ENCODE results near the gene KIDINS220.

Gene KIDINS220

DNA sequence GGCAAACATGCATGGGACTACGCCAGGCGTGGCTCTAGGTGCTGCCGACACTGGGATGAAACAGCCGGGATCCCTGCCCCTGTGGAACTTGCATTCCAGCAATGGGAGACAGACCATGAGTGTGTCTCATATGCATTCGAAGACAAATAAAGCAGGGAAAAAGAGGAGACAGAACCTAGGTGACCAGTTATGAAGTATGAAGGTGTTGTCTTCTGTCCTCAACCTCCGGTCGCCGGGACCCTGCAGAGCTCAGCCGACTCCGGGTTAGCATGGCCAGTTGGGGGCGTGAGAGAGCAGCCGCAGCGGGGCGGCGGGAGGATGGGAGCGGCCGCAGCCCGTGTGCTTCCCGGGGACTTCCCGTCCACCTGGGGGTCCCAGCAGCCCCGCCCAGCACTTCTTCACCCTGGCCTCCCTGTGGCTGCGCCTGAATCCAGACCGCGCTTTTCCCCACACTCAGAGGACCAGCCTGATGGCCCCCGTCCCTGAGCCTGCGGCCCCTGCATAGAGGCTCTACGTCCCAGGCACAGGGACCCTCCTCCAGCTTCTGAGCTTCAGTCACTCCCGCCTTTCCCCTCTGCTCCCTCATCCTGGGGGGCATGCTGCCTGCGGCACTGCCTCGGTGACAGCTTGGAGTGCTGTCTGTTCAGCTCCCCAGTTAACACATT, 144.1 kb downstream of the KIDINS220 start:
- Histone ChIP-seq H3K9me3 (ENCODE audit: control insufficient read depth, insufficient read depth, low read length) (no peaks in the 10 kb centered on the region), H3K27me3 (ENCODE audit: control insufficient read depth, insufficient read depth, low read length) (0 out of 2 replicates have a peak, but pooled peaks cover 4% of the 10 kb centered on the region), H3K27ac (ENCODE audit: low read depth, low read length) (no peak overlapping the region), H3K36me3 (ENCODE audit: control insufficient read depth, insufficient read depth, low read length) (no peaks in the 10 kb centered on the region), H3K4me3 (ENCODE audit: low read depth, low read length) (peak overlapping the region; percentile 55; the same call in 1 of the 2 replicates), H3K4me1 (ENCODE audit: control insufficient read depth, insufficient read depth, low read length) (peaks cover 3% of the 10 kb centered on the region; the same call in 1 of the 2 replicates), H3K9ac (ENCODE audit: low read depth, low read length) (no peak overlapping the region)

DNA sequence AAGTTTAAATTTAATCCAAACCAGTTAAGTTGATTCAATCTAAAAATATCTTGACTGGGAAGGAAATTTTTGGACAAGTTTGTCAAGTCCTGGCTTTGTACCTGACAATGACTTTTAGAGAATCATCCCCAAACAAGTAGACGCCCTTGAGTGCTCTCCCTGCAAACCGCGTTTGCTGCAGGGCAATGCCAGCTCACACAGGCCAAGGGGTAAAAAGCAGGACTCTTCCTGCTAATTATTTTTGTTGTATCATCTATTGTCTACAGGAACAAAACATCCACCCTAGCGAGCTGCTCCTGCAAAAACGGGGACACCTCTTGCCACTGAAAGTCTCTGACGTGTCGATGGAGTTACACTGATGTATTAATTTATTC, 144.6 kb downstream of the KIDINS220 start:
- Histone ChIP-seq H3K27me3 (ENCODE audit: control insufficient read depth, insufficient read depth, low read length) (0 out of 2 replicates have a peak, but pooled peaks cover 4% of the 10 kb centered on the region), H3K36me3 (ENCODE audit: control insufficient read depth, insufficient read depth, low read length) (no peaks in the 10 kb centered on the region), H3K4me3 (ENCODE audit: low read depth, low read length) (no peak overlapping the region; the same call in 1 of the 2 replicates), H3K9me3 (ENCODE audit: control insufficient read depth, insufficient read depth, low read length) (no peaks in the 10 kb centered on the region), H3K4me1 (ENCODE audit: control insufficient read depth, insufficient read depth, low read length) (peaks cover 3% of the 10 kb centered on the region; the same call in 1 of the 2 replicates), H3K9ac (ENCODE audit: low read depth, low read length) (no peak overlapping the region), H3K27ac (ENCODE audit: low read depth, low read length) (no peak overlapping the region)

GRCh38 chr2:8691859-8692437, 145.5 kb downstream of the KIDINS220 start:
- 0 out of 2 replicates have a peak, but pooled peaks cover 4% of the 10 kb centered on the region for H3K27me3 ChIP-seq (ENCODE audit: control insufficient read depth, insufficient read depth, low read length)
- H3K4me1 ChIP-seq (ENCODE audit: control insufficient read depth, insufficient read depth, low read length): peaks cover 3% of the 10 kb centered on the region; the same call in 1 of the 2 replicates
- no peaks in the 10 kb centered on the region for H3K9me3 ChIP-seq (ENCODE audit: control insufficient read depth, insufficient read depth, low read length)
- no peaks in the 10 kb centered on the region for H3K36me3 ChIP-seq (ENCODE audit: control insufficient read depth, insufficient read depth, low read length)
- H3K4me3 ChIP-seq (ENCODE audit: low read depth, low read length): no peak overlapping the region
- H3K27ac ChIP-seq (ENCODE audit: low read depth, low read length): no peak overlapping the region
- no peak overlapping the region for H3K9ac ChIP-seq (ENCODE audit: low read depth, low read length)

GRCh38 chr2:8685697-8686358, 151.6 kb downstream of the KIDINS220 start:
- Histone ChIP-seq H3K4me1 (ENCODE audit: control insufficient read depth, insufficient read depth, low read length) (peaks cover 18% of the 10 kb centered on the region), H3K36me3 (ENCODE audit: control insufficient read depth, insufficient read depth, low read length) (no peaks in the 10 kb centered on the region), H3K9me3 (ENCODE audit: control insufficient read depth, insufficient read depth, low read length) (no peaks in the 10 kb centered on the region), H3K27me3 (ENCODE audit: control insufficient read depth, insufficient read depth, low read length) (peaks cover 30% of the 10 kb centered on the region), H3K4me3 (ENCODE audit: low read depth, low read length) (peak overlapping the region; percentile 67; the same call in 1 of the 2 replicates), H3K9ac (ENCODE audit: low read depth, low read length) (no peak overlapping the region), H3K27ac (ENCODE audit: low read depth, low read length) (no peak overlapping the region)

DNA sequence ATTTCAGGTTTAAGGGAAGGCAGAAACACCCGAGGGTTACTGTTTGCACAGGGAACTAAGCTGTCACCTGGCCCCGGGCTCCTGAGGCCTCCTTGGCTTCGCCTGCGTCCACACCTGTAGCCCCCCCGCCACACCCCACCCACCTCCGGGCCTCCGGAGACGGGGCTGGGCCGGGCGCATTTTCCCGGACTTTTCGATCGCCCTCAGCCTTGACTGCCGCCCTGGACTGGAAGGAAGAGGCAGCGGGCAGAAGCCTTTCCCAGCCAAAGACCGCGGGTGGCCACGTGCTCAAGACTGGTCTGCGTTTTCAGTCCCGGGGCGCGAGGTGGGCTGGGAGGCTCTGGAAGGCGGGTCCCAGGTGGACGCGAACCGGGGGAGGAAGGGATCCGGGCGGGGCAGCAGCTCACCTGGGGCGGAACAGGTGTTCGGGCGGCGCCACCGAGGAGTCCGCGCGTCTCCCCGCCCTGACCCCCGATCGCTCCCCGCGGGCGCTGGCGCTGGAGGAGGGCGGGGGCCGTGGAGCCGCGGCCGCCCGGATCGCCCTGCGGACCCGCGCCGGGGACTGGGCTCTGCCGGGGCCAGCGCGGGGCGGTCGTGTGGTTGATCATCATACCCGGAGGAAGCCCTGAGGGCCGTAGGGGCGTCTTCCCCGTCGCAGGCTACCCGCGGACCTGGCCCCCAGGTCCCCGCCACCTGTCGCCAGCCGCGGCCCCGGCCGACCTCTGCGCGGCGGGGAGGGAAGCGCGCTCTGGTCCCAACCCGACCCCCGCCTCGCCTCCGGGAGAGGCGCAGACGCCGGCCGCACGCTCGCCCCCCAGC, 152.3 kb downstream of the KIDINS220 start:
- Histone ChIP-seq H3K4me1 (ENCODE audit: control insufficient read depth, insufficient read depth, low read length) (peaks cover 25% of the 10 kb centered on the region), H3K36me3 (ENCODE audit: control insufficient read depth, insufficient read depth, low read length) (no peaks in the 10 kb centered on the region), H3K9ac (ENCODE audit: low read depth, low read length) (no peak overlapping the region; the same call in 1 of the 2 replicates), H3K27ac (ENCODE audit: low read depth, low read length) (peak overlapping the region; percentile 26), H3K9me3 (ENCODE audit: control insufficient read depth, insufficient read depth, low read length) (no peaks in the 10 kb centered on the region), H3K27me3 (ENCODE audit: control insufficient read depth, insufficient read depth, low read length) (peaks cover 30% of the 10 kb centered on the region), H3K4me3 (ENCODE audit: low read depth, low read length) (peak overlapping the region; percentile 67; the same call in 1 of the 2 replicates)

- peak overlapping the region; percentile 67; the same call in 1 of the 2 replicates for H3K4me3 ChIP-seq (ENCODE audit: low read depth, low read length)
- H3K27ac ChIP-seq (ENCODE audit: low read depth, low read length): peak overlapping the region; percentile 26
- no peaks in the 10 kb centered on the region for H3K9me3 ChIP-seq (ENCODE audit: control insufficient read depth, insufficient read depth, low read length)
- H3K4me1 ChIP-seq (ENCODE audit: control insufficient read depth, insufficient read depth, low read length): peaks cover 31% of the 10 kb centered on the region
- H3K9ac ChIP-seq (ENCODE audit: low read depth, low read length): no peak overlapping the region
- no peaks in the 10 kb centered on the region for H3K36me3 ChIP-seq (ENCODE audit: control insufficient read depth, insufficient read depth, low read length)
- H3K27me3 ChIP-seq (ENCODE audit: control insufficient read depth, insufficient read depth, low read length): peaks cover 36% of the 10 kb centered on the region
Observed at GRCh38 chr2:8684540-8684877, 152.9 kb downstream of the KIDINS220 start.

GRCh38 chr2:8682719-8683667, 154.4 kb downstream of the KIDINS220 start:
- peaks cover 41% of the 10 kb centered on the region for H3K27me3 ChIP-seq (ENCODE audit: control insufficient read depth, insufficient read depth, low read length)
- H3K36me3 ChIP-seq (ENCODE audit: control insufficient read depth, insufficient read depth, low read length): no peaks in the 10 kb centered on the region
- peaks cover 33% of the 10 kb centered on the region for H3K4me1 ChIP-seq (ENCODE audit: control insufficient read depth, insufficient read depth, low read length)
- H3K4me3 ChIP-seq (ENCODE audit: low read depth, low read length): peak overlapping the region; percentile 79
- H3K9me3 ChIP-seq (ENCODE audit: control insufficient read depth, insufficient read depth, low read length): no peaks in the 10 kb centered on the region
- peak overlapping the region; percentile 27; the same call in 1 of the 2 replicates for H3K9ac ChIP-seq (ENCODE audit: low read depth, low read length)
- H3K27ac ChIP-seq (ENCODE audit: low read depth, low read length): no peak overlapping the region

- H3K27ac ChIP-seq (ENCODE audit: low read depth, low read length): peak within 1 kb of the TSS; percentile 93
- peak within 1 kb of the TSS; percentile 79 for H3K4me3 ChIP-seq (ENCODE audit: low read depth, low read length)
- H3K36me3 ChIP-seq (ENCODE audit: control insufficient read depth, insufficient read depth, low read length): no peaks in the 10 kb centered on the region
- H3K4me1 ChIP-seq (ENCODE audit: control insufficient read depth, insufficient read depth, low read length): peaks cover 39% of the 10 kb centered on the region
- H3K9me3 ChIP-seq (ENCODE audit: control insufficient read depth, insufficient read depth, low read length): no peaks in the 10 kb centered on the region
- peaks cover 50% of the 10 kb centered on the region for H3K27me3 ChIP-seq (ENCODE audit: control insufficient read depth, insufficient read depth, low read length)
- peak within 1 kb of the TSS; percentile 40; the same call in 1 of the 2 replicates for H3K9ac ChIP-seq (ENCODE audit: low read depth, low read length)
Observed at GRCh38 chr2:8681786-8682692, 155.4 kb downstream of the KIDINS220 start, which contains the start of gene ID2. Gene ID2, plus strand, starts transcription at chr2:8682056. Its CDS starts 110 bp downstream, at chr2:8682166.

Measured in HUES48 (cell line).